Measurements from ENCODE around the gene GOLGA5. TPM values are rescaled to one million over a fixed set of nuclear protein-coding genes. Genes with fewer than 3 reads are reported as not detected.

The GOLGA5 gene
- total RNA-seq, 1 experiment from 2014 or later: 25.4 TPM

DNA sequence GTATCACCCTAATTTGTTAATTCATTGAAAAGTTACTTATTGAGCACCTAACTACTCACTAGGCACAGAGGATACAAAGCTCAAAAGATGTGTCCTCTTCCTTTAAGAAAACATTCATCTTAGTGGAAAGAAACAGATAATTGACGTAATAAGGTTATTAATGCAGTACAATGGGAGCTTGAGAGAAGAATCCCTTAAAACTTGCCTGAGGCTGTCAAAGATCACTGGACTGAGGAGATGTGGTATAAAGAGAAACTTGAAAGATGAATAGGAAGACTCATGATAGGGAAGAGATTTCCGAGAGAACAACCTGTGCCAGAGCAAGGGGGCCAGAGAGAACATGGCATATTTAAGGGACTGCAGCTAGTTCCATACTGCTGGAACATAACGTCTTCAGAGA, 19.1 kb downstream of the GOLGA5 start:
- no peak overlapping the region for H3K18ac ChIP-seq (ENCODE audit: insufficient read length, low read depth, low read length)
- no peak overlapping the region for H3K23ac ChIP-seq (ENCODE audit: insufficient read length, low read depth, low read length)
- H4K91ac ChIP-seq (ENCODE audit: insufficient read length, low read depth, low read length): no peak overlapping the region
- no peak overlapping the region for H3K56ac ChIP-seq (ENCODE audit: insufficient read length, low read depth, low read length)
- no peaks in the 10 kb centered on the region for H3K79me2 ChIP-seq (ENCODE audit: insufficient read depth, low read length)
- H3K9me3 ChIP-seq (ENCODE audit: control insufficient read depth, low read depth, low read length): no peaks in the 10 kb centered on the region
- H3K27me3 ChIP-seq (ENCODE audit: insufficient read depth, low read length): no peaks in the 10 kb centered on the region
- H3K27ac ChIP-seq (ENCODE audit: insufficient read length, low read depth, low read length): no peak overlapping the region
- H3K4me2 ChIP-seq (ENCODE audit: insufficient read depth, insufficient read length, low read length): no peak overlapping the region
- Mint-ChIP-seq H3K36me3 (ENCODE audit: insufficient read depth in 1 of 3, low read depth in 3 of 3) (peaks cover 5 to 31% (median 24%) of the 10 kb centered on the region in 3 experiments; a peak in 6 of 7 replicates), H3K4me1 (no peaks in the 10 kb centered on the region), H3K9me3 (no peaks in the 10 kb centered on the region), H3K27me3 (ENCODE audit: low read depth) (no peaks in the 10 kb centered on the region), H3K27ac (no peak overlapping the region), H3K4me3 (no peak overlapping the region)
- no peaks in the 10 kb centered on the region for H4K20me1 ChIP-seq (ENCODE audit: control insufficient read depth, insufficient read depth, insufficient read length)
- no peak overlapping the region for H4K5ac ChIP-seq (ENCODE audit: insufficient read length, low read depth, low read length)
- no peaks in the 10 kb centered on the region for H3K79me1 ChIP-seq (ENCODE audit: insufficient read depth, low read depth, low read length, poor library complexity, severe bottlenecking)
- H3K4ac ChIP-seq (ENCODE audit: low read depth, low read length): no peak overlapping the region
- H3K9ac ChIP-seq (ENCODE audit: extremely low read depth, insufficient read length, low read length): no peak overlapping the region
- no CpG with 5 or more reads among the region's 3 CpGs for WGBS (ENCODE audit: extremely low coverage, insufficient read length, low lambda C conversion rate)
- H2BK120ac ChIP-seq (ENCODE audit: low read depth, low read length, poor library complexity, severe bottlenecking): no peak overlapping the region
- DNase-seq: no peak
- no peak overlapping the region for H2AK5ac ChIP-seq (ENCODE audit: insufficient read length, low read length)
- H3T11ph ChIP-seq (ENCODE audit: low read length): no peak overlapping the region
- H2AFZ ChIP-seq (ENCODE audit: low read length): no peak overlapping the region
- H3K14ac ChIP-seq (ENCODE audit: insufficient read depth, low read length): no peak overlapping the region
- H3K23me2 ChIP-seq (ENCODE audit: insufficient read length, low read depth, low read length, poor library complexity, severe bottlenecking): no peaks in the 10 kb centered on the region
- H3K4me1 ChIP-seq (ENCODE audit: insufficient read depth, low read length): no peaks in the 10 kb centered on the region
- no peak overlapping the region for H2BK15ac ChIP-seq (ENCODE audit: low read depth, low read length)
- no peak overlapping the region for H4K8ac ChIP-seq (replicated peaks; ENCODE audit: insufficient read length, low read depth, low read length)
- H2BK20ac ChIP-seq (ENCODE audit: low read depth, low read length, poor library complexity, severe bottlenecking): no peak overlapping the region
- H2BK5ac ChIP-seq (ENCODE audit: insufficient read length, low read length): no peak overlapping the region
- TF ChIP-seq, protein P1, sequence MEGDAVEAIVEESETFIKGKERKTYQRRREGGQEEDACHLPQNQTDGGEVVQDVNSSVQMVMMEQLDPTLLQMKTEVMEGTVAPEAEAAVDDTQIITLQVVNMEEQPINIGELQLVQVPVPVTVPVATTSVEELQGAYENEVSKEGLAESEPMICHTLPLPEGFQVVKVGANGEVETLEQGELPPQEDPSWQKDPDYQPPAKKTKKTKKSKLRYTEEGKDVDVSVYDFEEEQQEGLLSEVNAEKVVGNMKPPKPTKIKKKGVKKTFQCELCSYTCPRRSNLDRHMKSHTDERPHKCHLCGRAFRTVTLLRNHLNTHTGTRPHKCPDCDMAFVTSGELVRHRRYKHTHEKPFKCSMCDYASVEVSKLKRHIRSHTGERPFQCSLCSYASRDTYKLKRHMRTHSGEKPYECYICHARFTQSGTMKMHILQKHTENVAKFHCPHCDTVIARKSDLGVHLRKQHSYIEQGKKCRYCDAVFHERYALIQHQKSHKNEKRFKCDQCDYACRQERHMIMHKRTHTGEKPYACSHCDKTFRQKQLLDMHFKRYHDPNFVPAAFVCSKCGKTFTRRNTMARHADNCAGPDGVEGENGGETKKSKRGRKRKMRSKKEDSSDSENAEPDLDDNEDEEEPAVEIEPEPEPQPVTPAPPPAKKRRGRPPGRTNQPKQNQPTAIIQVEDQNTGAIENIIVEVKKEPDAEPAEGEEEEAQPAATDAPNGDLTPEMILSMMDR (conservative IDR thresholded peaks at IDR 0.05): no peak
- no peak overlapping the region for H2BK12ac ChIP-seq (ENCODE audit: insufficient read length, low read depth, low read length)

All from H9 (cell line).